Measurements from ENCODE around the gene NUDT5. TPM values are rescaled to one million over a fixed set of nuclear protein-coding genes. Genes with fewer than 3 reads are reported as not detected.

Gene NUDT5
- total RNA-seq, 4 donors from 2014 or later = 37.2 to 49.2 (median 41.8) TPM

GRCh38 chr10:12188656-12189055 lies 7.0 kb downstream of the NUDT5 start:
- no peak for DNase-seq (ENCODE audit: low spot score in 2 of 2)
- no peaks in the 10 kb centered on the region for H3K9me3 ChIP-seq
- TF ChIP-seq POLR2AphosphoS5 (IDR thresholded peaks at IDR 0.05) = no peak
- no peak for TF ChIP-seq POLR2A (IDR thresholded peaks at IDR 0.05)
- TF ChIP-seq EP300 (IDR thresholded peaks at IDR 0.05) = no peak
- TF ChIP-seq CTCF (IDR thresholded peaks at IDR 0.05) = no peak
- peaks cover 15% of the 10 kb centered on the region for H3K4me1 ChIP-seq
- H3K4me3 ChIP-seq = no peak overlapping the region
- peaks cover 32% of the 10 kb centered on the region for H3K36me3 ChIP-seq
- H3K27me3 ChIP-seq = no peaks in the 10 kb centered on the region
- H3K27ac ChIP-seq = no peak overlapping the region
- WGBS = 91% methylated on average over 6 of the region's 6 CpGs

GRCh38 chr10:12187321-12187905 lies 8.3 kb downstream of the NUDT5 start:
- Histone ChIP-seq H3K4me3 (no peak overlapping the region), H3K36me3 (peaks cover 41% of the 10 kb centered on the region), H3K27ac (no peak overlapping the region), H3K27me3 (no peaks in the 10 kb centered on the region), H3K9me3 (no peaks in the 10 kb centered on the region), H3K4me1 (peaks cover 7% of the 10 kb centered on the region)
- no peak for DNase-seq (ENCODE audit: low spot score in 2 of 2)
- 84% methylated on average over 5 of the region's 5 CpGs for WGBS
- TF ChIP-seq EP300 (IDR thresholded peaks at IDR 0.05) (no peak), CTCF (IDR thresholded peaks at IDR 0.05) (no peak), POLR2A (IDR thresholded peaks at IDR 0.05) (no peak), POLR2AphosphoS5 (IDR thresholded peaks at IDR 0.05) (no peak)

- no peak for DNase-seq (ENCODE audit: low spot score in 2 of 2)
- H3K9me3 ChIP-seq = no peaks in the 10 kb centered on the region
- no peak overlapping the region for H3K4me3 ChIP-seq
- no peaks in the 10 kb centered on the region for H3K4me1 ChIP-seq
- no peaks in the 10 kb centered on the region for H3K27me3 ChIP-seq
- 80% methylated on average over 8 of the region's 8 CpGs for WGBS
- TF ChIP-seq EP300 (IDR thresholded peaks at IDR 0.05) (no peak), POLR2AphosphoS5 (IDR thresholded peaks at IDR 0.05) (no peak), CTCF (IDR thresholded peaks at IDR 0.05) (no peak), POLR2A (IDR thresholded peaks at IDR 0.05) (no peak)
- no peak overlapping the region for H3K27ac ChIP-seq
- H3K36me3 ChIP-seq = peaks cover 50% of the 10 kb centered on the region
These were observed 9.4 kb downstream of the NUDT5 start for GRCh38 chr10:12186323-12186722.

- H3K4me3 ChIP-seq = no peak overlapping the region
- H3K9me3 ChIP-seq = no peaks in the 10 kb centered on the region
- DNase-seq (ENCODE audit: low spot score in 2 of 2) = no peak
- H3K4me1 ChIP-seq = no peaks in the 10 kb centered on the region
- H3K36me3 ChIP-seq = peaks cover 52% of the 10 kb centered on the region
- H3K27me3 ChIP-seq = no peaks in the 10 kb centered on the region
- no peak overlapping the region for H3K27ac ChIP-seq
- no peak for TF ChIP-seq CTCF (IDR thresholded peaks at IDR 0.05)
- no peak for TF ChIP-seq EP300 (IDR thresholded peaks at IDR 0.05)
- no peak for TF ChIP-seq POLR2AphosphoS5 (IDR thresholded peaks at IDR 0.05)
- no peak for TF ChIP-seq POLR2A (IDR thresholded peaks at IDR 0.05)
- WGBS = 96% methylated on average over 7 of the region's 7 CpGs
These were observed 11.5 kb downstream of the NUDT5 start for GRCh38 chr10:12184165-12184564.

GRCh38 chr10:12181065-12181775 lies 14.5 kb downstream of the NUDT5 start:
- TF ChIP-seq POLR2AphosphoS5 (IDR thresholded peaks at IDR 0.05) (no peak), CTCF (IDR thresholded peaks at IDR 0.05) (no peak), POLR2A (IDR thresholded peaks at IDR 0.05) (no peak), EP300 (IDR thresholded peaks at IDR 0.05) (no peak)
- Histone ChIP-seq H3K36me3 (peaks cover 71% of the 10 kb centered on the region), H3K4me1 (no peaks in the 10 kb centered on the region), H3K27ac (no peak overlapping the region), H3K9me3 (no peaks in the 10 kb centered on the region), H3K27me3 (no peaks in the 10 kb centered on the region), H3K4me3 (no peak overlapping the region)
- no peak for DNase-seq (ENCODE audit: low spot score in 2 of 2)
- whole genome bisulfite sequencing = 91% methylated on average over 13 of the region's 13 CpGs
